GM23248 (cell line): ENCODE data around the gene MRPS2. TPM values are rescaled to one million over a fixed set of nuclear protein-coding genes. Genes with fewer than 3 reads are reported as not detected.

Experiments
- DNase-seq: peaks from one replicate; pipeline ENCODE4 v3.0.0-alpha.2; 2015
- H2AFZ ChIP-seq: fragments of 200-600 bp; sonication (generic); 2 replicates; pipeline ENCODE4 v1.6.1; 2016; ENCODE audit warnings: antibody characterized with exemption
- H3F3A ChIP-seq: fragments of 200-600 bp; sonication (generic); 2 replicates; pipeline ENCODE4 v1.6.1; 2016; ENCODE audit warnings: mild to moderate bottlenecking, antibody characterized with exemption, mixed run types; ENCODE audit not compliant: insufficient read depth
- H3K27ac ChIP-seq: fragments of 200-600 bp; sonication (generic); 2 replicates; pipeline ENCODE4 v1.5.1; 2016; ENCODE audit warnings: mild to moderate bottlenecking
- H3K27me3 ChIP-seq: fragments of 200-600 bp; sonication (generic); replicated peaks from 2 replicates; pipeline ENCODE4 v1.6.1; 2016; ENCODE audit warnings: mild to moderate bottlenecking; ENCODE audit not compliant: insufficient read depth
- H3K36me3 ChIP-seq: fragments of 200-600 bp; sonication (generic); 2 replicates; pipeline ENCODE4 v1.6.1; 2016; ENCODE audit warnings: low read depth, mild to moderate bottlenecking
- H3K4me1 ChIP-seq: fragments of 200-600 bp; sonication (generic); 2 replicates; pipeline ENCODE4 v1.6.1; 2016; ENCODE audit warnings: mild to moderate bottlenecking; ENCODE audit not compliant: insufficient read depth
- H3K4me2 ChIP-seq: fragments of 200-600 bp; sonication (generic); one replicate; pipeline ENCODE4 v1.6.1; 2016; ENCODE audit warnings: mild to moderate bottlenecking; ENCODE audit not compliant: unreplicated experiment
- H3K4me3 ChIP-seq: fragments of 200-600 bp; sonication (generic); 2 replicates; pipeline ENCODE4 v1.5.1; 2016; ENCODE audit warnings: mild to moderate bottlenecking
- H3K79me2 ChIP-seq: fragments of 200-600 bp; sonication (generic); 2 replicates; pipeline ENCODE4 v1.6.1; 2016; ENCODE audit warnings: mild to moderate bottlenecking; ENCODE audit not compliant: insufficient read depth
- H3K9ac ChIP-seq: fragments of 200-600 bp; sonication (generic); 2 replicates; pipeline ENCODE4 v1.6.1; 2016; ENCODE audit warnings: mild to moderate bottlenecking
- H3K9me2 ChIP-seq: fragments of 200-600 bp; sonication (generic); 2 replicates; pipeline ENCODE4 v1.6.1; 2016; ENCODE audit warnings: mixed run types, mild to moderate bottlenecking, moderate library complexity; ENCODE audit not compliant: insufficient read depth
- H3K9me3 ChIP-seq: fragments of 200-600 bp; sonication (generic); one replicate; pipeline ENCODE4 v1.6.1; 2017; ENCODE audit warnings: low read depth
- H4K20me1 ChIP-seq: fragments of 200-600 bp; sonication (generic); 2 replicates; pipeline ENCODE4 v1.6.0; 2016; ENCODE audit not compliant: insufficient read depth
- EZH2 ChIP-seq: fragments of 200-600 bp; sonication (generic); IDR thresholded peaks from 2 replicates; pipeline ENCODE4 v1.6.1; 2018; ENCODE audit warnings: antibody characterized with exemption, mild to moderate bottlenecking; ENCODE audit not compliant: insufficient read depth, poor library complexity, severe bottlenecking
- EZH2phosphoT487 ChIP-seq: fragments of 200-600 bp; sonication (generic); IDR thresholded peaks from 2 replicates; pipeline ENCODE4 v1.6.1; 2018; ENCODE audit warnings: antibody characterized with exemption, moderate library complexity, mild to moderate bottlenecking, low read depth; ENCODE audit not compliant: insufficient read depth
- WGBS, 2 experiments: methylation state at CpG; one replicate each; pipeline ENCODE4 v1.1.6; 2015 to 2017; ENCODE audit warnings: low lambda C conversion rate in 2 of 2, low coverage in 1 of 2; ENCODE audit errors: missing lambda C conversion rate in 2 of 2; 5-methylcytosine and 5-hydroxymethylcytosine counted together
- in situ Hi-C: fragments of 300-500 bp; cut with MboI; formaldehyde crosslinking; loops from 2 replicates; pipeline ENCODE4 v1.15.0; 2020
- polyA plus RNA-seq: library from polyadenylated mRNA; unstranded; fragments of >200 nt; fragmentation: Nextera tagmentation; extraction: Ambion mirVana; gene quantifications from 2 replicates; pipeline ENCODE4 v1.2.1, GENCODE V29; 2016
- total RNA-seq: library from RNA; depleted of rRNA; stranded (reverse); fragments of >200 nt; shearing (Covaris generic); gene quantifications from 2 replicates; pipeline ENCODE4 v1.2.3, GENCODE V29; 2014

The MRPS2 gene
- total and polyA plus RNA-seq, 2 experiments from 2014 or later: 45.3 to 51.7 TPM

GRCh38 chr9:135489188-135489906 is 11.1 kb upstream of the MRPS2 start:
- Histone ChIP-seq H3K9ac (no peak overlapping the region), H3K4me1 (no peaks in the 10 kb centered on the region), H3K9me3 (no peaks in the 10 kb centered on the region), H3K4me2 (no peak overlapping the region), H3K36me3 (no peaks in the 10 kb centered on the region; the same call in 1 of the 2 replicates), H3K4me3 (no peak overlapping the region), H4K20me1 (no peaks in the 10 kb centered on the region), H3K27ac (no peak overlapping the region), H3F3A (no peaks in the 10 kb centered on the region), H2AFZ (no peak overlapping the region), H3K27me3 (no peaks in the 10 kb centered on the region), H3K79me2 (no peaks in the 10 kb centered on the region), H3K9me2 (no peaks in the 10 kb centered on the region)
- in situ Hi-C loops: no loop called here
- DNase-seq: no peak
- WGBS, 2 experiments: 82 to 86% methylated on average over 18 of the region's 18 CpGs
- no peak for TF ChIP-seq EZH2phosphoT487
- TF ChIP-seq EZH2: no peak

- Histone ChIP-seq H3K27me3 (no peaks in the 10 kb centered on the region), H3K9me2 (no peaks in the 10 kb centered on the region), H3K27ac (no peak overlapping the region), H3K36me3 (no peaks in the 10 kb centered on the region), H3K4me2 (no peak overlapping the region), H3K4me3 (no peak overlapping the region), H3K4me1 (no peaks in the 10 kb centered on the region), H3K9me3 (no peaks in the 10 kb centered on the region), H3F3A (no peaks in the 10 kb centered on the region), H4K20me1 (no peaks in the 10 kb centered on the region), H2AFZ (no peak overlapping the region), H3K9ac (no peak overlapping the region), H3K79me2 (no peaks in the 10 kb centered on the region)
- TF ChIP-seq EZH2phosphoT487: no peak
- TF ChIP-seq EZH2: no peak
- no peak for DNase-seq
- 85% methylated on average over 16 of the region's 16 CpGs for WGBS, 2 experiments
- in situ Hi-C loops: no loop called here
Observed at GRCh38 chr9:135490166-135490870, 10.2 kb upstream of the MRPS2 start.

- no peak for TF ChIP-seq EZH2
- no peak for TF ChIP-seq EZH2phosphoT487
- no peaks in the 10 kb centered on the region for H3K9me2 ChIP-seq
- no peaks in the 10 kb centered on the region for H3K27me3 ChIP-seq
- no peak overlapping the region for H3K4me2 ChIP-seq
- 75% methylated on average over 18 of the region's 18 CpGs for WGBS, 2 experiments
- H3K9me3 ChIP-seq: no peaks in the 10 kb centered on the region
- in situ Hi-C loops: no loop called here
- no peak overlapping the region for H2AFZ ChIP-seq
- H4K20me1 ChIP-seq: no peaks in the 10 kb centered on the region
- no peaks in the 10 kb centered on the region for H3K79me2 ChIP-seq
- H3K4me1 ChIP-seq: no peaks in the 10 kb centered on the region
- H3K27ac ChIP-seq: no peak overlapping the region
- H3K9ac ChIP-seq: no peak overlapping the region
- no peaks in the 10 kb centered on the region for H3F3A ChIP-seq
- H3K36me3 ChIP-seq: no peaks in the 10 kb centered on the region
- no peak overlapping the region for H3K4me3 ChIP-seq
- no peak for DNase-seq
Observed at GRCh38 chr9:135490980-135491464, 9.5 kb upstream of the MRPS2 start.

GRCh38 chr9:135491764-135492163 is 8.7 kb upstream of the MRPS2 start:
- H3K9me3 ChIP-seq: no peaks in the 10 kb centered on the region
- in situ Hi-C loops: no loop called here
- no peaks in the 10 kb centered on the region for H4K20me1 ChIP-seq
- no peak overlapping the region for H2AFZ ChIP-seq
- no peak for TF ChIP-seq EZH2phosphoT487
- no peak for TF ChIP-seq EZH2
- no peak overlapping the region for H3K9ac ChIP-seq
- no peaks in the 10 kb centered on the region for H3F3A ChIP-seq
- no peak overlapping the region for H3K4me3 ChIP-seq
- no peak for DNase-seq
- H3K36me3 ChIP-seq: no peaks in the 10 kb centered on the region
- H3K27ac ChIP-seq: no peak overlapping the region
- no peaks in the 10 kb centered on the region for H3K27me3 ChIP-seq
- H3K4me1 ChIP-seq: no peaks in the 10 kb centered on the region
- no peaks in the 10 kb centered on the region for H3K9me2 ChIP-seq
- no peak overlapping the region for H3K4me2 ChIP-seq
- no peaks in the 10 kb centered on the region for H3K79me2 ChIP-seq
- 50 to 62% methylated on average over 4 of the region's 4 CpGs for WGBS, 2 experiments
